ENCODE data around the gene PLB1.

DNA sequence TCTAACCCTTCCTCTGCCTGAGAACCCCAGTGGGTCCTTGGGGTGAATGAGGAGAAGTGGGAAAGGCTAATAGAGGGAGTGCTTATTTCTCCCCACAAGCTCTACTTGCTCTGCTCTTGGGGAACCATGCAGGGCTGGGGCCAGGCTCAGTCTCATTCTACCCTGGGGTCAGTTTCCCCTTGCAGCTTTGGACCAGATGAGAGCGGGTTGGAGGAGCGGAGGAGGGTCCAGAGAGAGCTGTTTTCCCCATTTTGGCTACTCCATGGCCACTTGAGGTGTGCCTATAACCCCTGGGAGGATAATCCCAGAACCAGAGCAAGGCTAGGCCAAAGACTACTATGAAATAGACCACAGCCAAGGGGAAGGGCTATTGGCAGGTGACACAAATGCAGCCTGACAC is 29.6 kb downstream of the PLB1 start:
- TF ChIP-seq NFYB (CRISPR knock-in tag; conservative IDR thresholded peaks at IDR 0.05; ENCODE audit: low read depth) (no peak), FOXK1 (CRISPR knock-in tag; IDR thresholded peaks at IDR 0.05) (no peak), ZNF232 (CRISPR knock-in tag; IDR thresholded peaks at IDR 0.05) (no peak), RORB (CRISPR knock-in tag; IDR thresholded peaks at IDR 0.05) (no peak), ZBTB21 (CRISPR knock-in tag; IDR thresholded peaks at IDR 0.05; ENCODE audit: borderline replicate concordance) (no peak)
